A673 (cell line): Measurements from ENCODE around the gene ANAPC2.

Source experiments
- EZH2 ChIP-seq: fragments of 200-600 bp; sonication (generic); IDR thresholded peaks from 2 replicates; pipeline ENCODE4 v1.6.1; 2017; ENCODE audit warnings: borderline replicate concordance, low read depth, mild to moderate bottlenecking, mixed read lengths, antibody characterized with exemption, low read length; ENCODE audit not compliant: poor library complexity, severe bottlenecking
- TF ChIP-seq, protein P1 (sequence below): fragments of 300-800, 200-600 bp; sonication (generic); conservative IDR thresholded peaks from 2 replicates; pipeline ENCODE4 v1.5.1; 2017; ENCODE audit warnings: low read depth, mild to moderate bottlenecking, antibody characterized with exemption, low read length, moderate library complexity, mixed read lengths

DNA sequence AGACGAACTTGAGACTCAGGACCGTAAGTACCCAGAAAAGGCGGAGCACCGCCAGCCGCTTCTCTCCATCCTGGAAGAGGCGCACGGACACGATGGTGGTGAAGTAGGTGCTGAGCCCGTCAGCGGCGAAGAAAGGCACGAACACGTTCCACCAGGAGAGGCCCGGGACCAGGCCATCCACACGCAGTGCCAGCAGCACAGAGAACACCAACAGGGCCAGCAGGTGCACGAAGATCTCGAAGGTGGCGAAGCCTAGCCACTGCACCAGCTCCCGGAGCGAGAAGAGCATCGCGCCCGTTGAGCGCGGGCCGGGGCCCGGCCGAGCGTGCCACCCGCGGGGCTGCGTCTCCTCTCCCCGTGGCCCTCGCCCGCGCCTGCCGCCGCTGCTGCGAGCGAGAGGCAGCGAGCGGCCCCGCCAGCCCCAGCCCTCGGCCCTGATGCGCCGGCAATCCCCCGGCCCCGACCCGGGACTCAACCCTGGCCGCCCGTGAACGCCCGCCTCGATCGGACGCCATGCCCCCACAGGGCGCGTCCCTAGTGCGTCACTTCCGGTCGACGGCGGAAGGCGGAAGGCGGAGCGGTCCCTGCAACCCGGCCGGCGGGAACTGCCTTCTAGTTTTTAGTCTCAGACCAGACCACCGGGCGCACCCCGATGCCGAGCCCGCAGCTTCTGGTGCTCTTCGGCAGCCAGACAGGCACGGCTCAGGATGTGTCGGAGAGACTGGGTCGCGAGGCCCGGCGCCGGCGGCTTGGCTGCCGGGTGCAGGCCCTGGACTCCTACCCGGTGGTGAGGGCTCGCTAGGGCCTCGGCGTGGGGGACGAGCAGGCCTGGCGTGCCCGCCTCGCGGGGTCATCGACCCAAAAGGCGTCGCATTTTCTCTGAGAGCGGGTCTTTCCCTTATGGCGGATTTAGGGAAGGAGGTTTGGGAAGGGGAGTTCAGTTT, 17.0 kb upstream of the ANAPC2 start, which contains the start of the genes NDOR1 and TMEM203:
- TF ChIP-seq, protein P1, sequence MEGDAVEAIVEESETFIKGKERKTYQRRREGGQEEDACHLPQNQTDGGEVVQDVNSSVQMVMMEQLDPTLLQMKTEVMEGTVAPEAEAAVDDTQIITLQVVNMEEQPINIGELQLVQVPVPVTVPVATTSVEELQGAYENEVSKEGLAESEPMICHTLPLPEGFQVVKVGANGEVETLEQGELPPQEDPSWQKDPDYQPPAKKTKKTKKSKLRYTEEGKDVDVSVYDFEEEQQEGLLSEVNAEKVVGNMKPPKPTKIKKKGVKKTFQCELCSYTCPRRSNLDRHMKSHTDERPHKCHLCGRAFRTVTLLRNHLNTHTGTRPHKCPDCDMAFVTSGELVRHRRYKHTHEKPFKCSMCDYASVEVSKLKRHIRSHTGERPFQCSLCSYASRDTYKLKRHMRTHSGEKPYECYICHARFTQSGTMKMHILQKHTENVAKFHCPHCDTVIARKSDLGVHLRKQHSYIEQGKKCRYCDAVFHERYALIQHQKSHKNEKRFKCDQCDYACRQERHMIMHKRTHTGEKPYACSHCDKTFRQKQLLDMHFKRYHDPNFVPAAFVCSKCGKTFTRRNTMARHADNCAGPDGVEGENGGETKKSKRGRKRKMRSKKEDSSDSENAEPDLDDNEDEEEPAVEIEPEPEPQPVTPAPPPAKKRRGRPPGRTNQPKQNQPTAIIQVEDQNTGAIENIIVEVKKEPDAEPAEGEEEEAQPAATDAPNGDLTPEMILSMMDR, result no peak
- no peak for TF ChIP-seq EZH2
